ENCODE results near the gene ZFHX3.

GRCh38 chr16:73053038-73053363 is 5.1 kb upstream of the ZFHX3 start:
- TF ChIP-seq POLR2AphosphoS5 (IDR thresholded peaks at IDR 0.05; ENCODE audit: borderline replicate concordance, low read depth, low read length) (no peak), EZH2 (IDR thresholded peaks at IDR 0.05) (no peak)

Measured in SK-N-MC (cell line).